Activated CD8-positive, alpha-beta memory T cell treated with anti-CD3 and anti-CD28 coated beads for 48 hours (primary cell): ENCODE results near the gene NCOA7.
"Not testable (repeated sequence)": the region's sequence is repeated elsewhere in the genome, so short reads cannot be mapped to it uniquely, and the experiment has no call there.

ENCODE experiments used
- DNase-seq, 3 experiments: peaks; one replicate each; pipeline ENCODE4 v3.0.0-alpha.2; 2020; ENCODE audit warnings: low read depth in 2 of 3, low spot score in 2 of 3

NCOA7 gene

GRCh38 chr6:125791820-125792165 lies 1.0 kb downstream of the NCOA7 start:
- no peak for DNase-seq

GRCh38 chr6:125792172-125792571 lies 1.4 kb downstream of the NCOA7 start:
- DNase-seq = no peak

- no peak for DNase-seq
These were observed 1.9 kb downstream of the NCOA7 start for GRCh38 chr6:125792680-125793079.

- DNase-seq = no peak
These were observed 2.5 kb downstream of the NCOA7 start for GRCh38 chr6:125793280-125793679.

GRCh38 chr6:125793863-125794262 lies 3.1 kb downstream of the NCOA7 start:
- DNase-seq = no peak

GRCh38 chr6:125794342-125795137 lies 3.8 kb downstream of the NCOA7 start:
- no peak for DNase-seq

- DNase-seq = no peak
These were observed 4.5 kb downstream of the NCOA7 start for GRCh38 chr6:125795301-125795700.

GRCh38 chr6:125797120-125797885 lies 6.5 kb downstream of the NCOA7 start:
- no peak for DNase-seq

- DNase-seq = no peak
These were observed 7.2 kb downstream of the NCOA7 start for GRCh38 chr6:125797886-125798444.

GRCh38 chr6:125798734-125799508 lies 8.2 kb downstream of the NCOA7 start:
- DNase-seq = no peak

GRCh38 chr6:125802383-125802782 lies 11.6 kb downstream of the NCOA7 start:
- DNase-seq = no peak

GRCh38 chr6:125802943-125803377 lies 12.2 kb downstream of the NCOA7 start:
- DNase-seq = no peak

- no peak for DNase-seq
These were observed 13.5 kb downstream of the NCOA7 start for GRCh38 chr6:125804264-125804663.

GRCh38 chr6:125804866-125805425 lies 14.2 kb downstream of the NCOA7 start:
- not testable (repeated sequence) for DNase-seq

- no peak for DNase-seq
These were observed 16.1 kb downstream of the NCOA7 start for GRCh38 chr6:125806813-125807212.

- DNase-seq = no peak
These were observed 16.5 kb downstream of the NCOA7 start for GRCh38 chr6:125807293-125807692.

GRCh38 chr6:125808060-125808459 lies 17.3 kb downstream of the NCOA7 start:
- no peak for DNase-seq

GRCh38 chr6:125808591-125808990 lies 17.8 kb downstream of the NCOA7 start:
- DNase-seq = no peak

GRCh38 chr6:125809570-125810170 lies 18.9 kb downstream of the NCOA7 start:
- no peak for DNase-seq

- DNase-seq = no peak
These were observed 19.7 kb downstream of the NCOA7 start for GRCh38 chr6:125810445-125810844.

GRCh38 chr6:125811259-125811658 lies 20.5 kb downstream of the NCOA7 start:
- DNase-seq = no peak
